Panc1 (cell line): ENCODE measurements around the gene ADAR. TPM values are rescaled to one million over a fixed set of nuclear protein-coding genes. Genes with fewer than 3 reads are reported as not detected.

Experiments used
- ATAC-seq: fragments of 200-7000 bp; cut with Tn5 transposase; 2 replicates; pipeline ENCODE4 v1.9.1; 2020; ENCODE audit warnings: mild to moderate bottlenecking, moderate library complexity
- BruUV-seq: library from RNA; stranded (reverse); fragments of 400-500 nt; replicated peaks from 2 replicates; lab custom pipeline; 2021; lab: Mats Ljungman, UMichigan
- CTCF ChIA-PET: fragments of 300-600 bp; sonication (Branson Sonifier 250); formaldehyde crosslinking; loops from one replicate; lab custom pipeline; 2022; ENCODE audit warnings: antibody characterized with exemption; lab: Charles Lee
- POLR2A ChIA-PET: fragments of 300-600 bp; sonication (Branson Sonifier 250); formaldehyde crosslinking; loops from one replicate; lab custom pipeline; 2022; ENCODE audit warnings: antibody characterized with exemption; lab: Charles Lee
- DNase-seq: peaks from one replicate; pipeline ENCODE4 v3.0.0-alpha.2; 2010; ENCODE audit warnings: low read depth, low spot score
- H3K27ac ChIP-seq: 2 replicates; pipeline ENCODE4 v1.5.1; 2011; ENCODE audit warnings: mild to moderate bottlenecking, low read length, inconsistent platforms
- H3K27me3 ChIP-seq: fragments of 200-500 bp; sonication (Bioruptor generic); 2 replicates; pipeline ENCODE4 v1.6.0; 2014; ENCODE audit warnings: low read length, inconsistent platforms; ENCODE audit not compliant: control insufficient read depth, insufficient read depth
- H3K36me3 ChIP-seq: fragments of 200-500 bp; sonication (Bioruptor generic); 2 replicates; pipeline ENCODE4 v1.5.1; 2014; ENCODE audit warnings: inconsistent platforms, mild to moderate bottlenecking, low read length, moderate library complexity; ENCODE audit not compliant: control insufficient read depth, insufficient read depth
- H3K4me1 ChIP-seq: 2 replicates; pipeline ENCODE4 v1.5.1; 2011; ENCODE audit warnings: inconsistent platforms, mild to moderate bottlenecking, low read length, moderate library complexity; ENCODE audit not compliant: control insufficient read depth, insufficient read depth
- H3K4me3 ChIP-seq, 2 experiments: 2 replicates each; pipeline ENCODE4 v1.5.1; 2011 to 2012; ENCODE audit warnings: low read depth in 2 of 2, low read length in 2 of 2, mild to moderate bottlenecking in 2 of 2, inconsistent platforms in 1 of 2, moderate library complexity in 1 of 2
- H3K9me3 ChIP-seq: fragments of 200-500 bp; sonication (Bioruptor generic); 2 replicates; pipeline ENCODE4 v1.5.1; 2014; ENCODE audit warnings: low read depth, mild to moderate bottlenecking, inconsistent platforms, low read length, moderate library complexity; ENCODE audit not compliant: control insufficient read depth, insufficient read depth
- POLR2AphosphoS5 ChIP-seq: IDR thresholded peaks from 2 replicates; pipeline ENCODE4 v1.6.1; 2012; ENCODE audit warnings: mild to moderate bottlenecking, low read depth, low read length, moderate library complexity
- SIN3A ChIP-seq: IDR thresholded peaks from 2 replicates; pipeline ENCODE4 v1.6.1; 2012; ENCODE audit warnings: low read depth, mild to moderate bottlenecking, low read length, moderate library complexity, borderline replicate concordance; ENCODE audit not compliant: insufficient read depth
- TCF7L2 ChIP-seq: IDR thresholded peaks from 2 replicates; pipeline ENCODE4 v1.6.1; 2011; ENCODE audit warnings: mild to moderate bottlenecking, low read depth, low read length, inconsistent platforms
- in situ Hi-C: cut with HindIII; loops from 2 replicates; pipeline ENCODE4 v1.10.0; 2016; ENCODE audit warnings: low sequenced_read_pairs, low pct_unique_long_range_greater_than_20kb
- intact Hi-C: fragments of 100-400 bp; cut with micrococcal nuclease; formaldehyde crosslinking; loops from one replicate; pipeline ENCODE4 v1.10.0; 2022; ENCODE audit not compliant: unreplicated experiment
- total RNA-seq: library from RNA; stranded (reverse); gene quantifications from one replicate; pipeline ENCODE4 v1.2.1, GENCODE V29; 2021; ENCODE audit not compliant: unreplicated experiment
- TF ChIP-seq, protein P1 (sequence below): fragments of 450-650 bp; IDR thresholded peaks from 2 replicates; pipeline ENCODE4 v1.5.1; 2017; ENCODE audit warnings: mild to moderate bottlenecking
- TF ChIP-seq, protein P2 (sequence below), 2 experiments: IDR thresholded peaks; 2 replicates each; pipeline ENCODE4 v1.6.1; 2011 to 2012; ENCODE audit warnings: low read depth in 2 of 2, control low read depth in 1 of 2, low read length in 1 of 2, mild to moderate bottlenecking in 1 of 2, moderate library complexity in 1 of 2; ENCODE audit not compliant: insufficient read depth in 1 of 2

ADAR gene
- total RNA-seq, 1 experiment from 2014 or later, result 136 TPM

DNA sequence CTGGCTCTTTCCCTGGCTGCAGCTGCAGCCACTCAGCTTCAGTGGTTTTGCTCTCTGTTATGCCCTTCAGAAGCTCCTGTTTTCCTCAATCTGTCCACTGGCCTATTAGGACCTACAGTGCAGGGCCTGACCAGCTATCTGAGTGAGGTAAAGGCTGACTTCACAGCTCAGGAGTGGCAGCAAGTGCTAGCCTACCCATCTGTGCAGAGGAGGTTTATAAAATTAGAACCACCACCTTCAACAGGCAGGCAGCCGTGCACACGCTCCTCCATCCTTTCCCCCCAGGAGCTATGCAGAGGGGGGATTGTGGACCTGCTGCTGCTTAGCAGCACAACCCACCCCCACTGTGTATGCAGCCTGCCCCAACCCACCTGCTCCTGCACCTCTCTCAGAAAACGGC is 8.3 kb downstream of the ADAR start:
- Histone ChIP-seq H3K4me1 (peaks cover under 1% of the 10 kb centered on the region; the same call in 1 of the 2 replicates), H3K9me3 (no peaks in the 10 kb centered on the region), H3K27ac (no peak overlapping the region), H3K36me3 (peaks cover 27% of the 10 kb centered on the region), H3K4me3 (no peak overlapping the region), H3K27me3 (no peaks in the 10 kb centered on the region)
- no peak for DNase-seq
- ChIA-PET POLR2A (no interaction called here), CTCF (no interaction called here)
- ATAC-seq, result 0 out of 2 replicates have a peak, but pooled peaks have one; percentile 54
- TF ChIP-seq, protein P1, sequence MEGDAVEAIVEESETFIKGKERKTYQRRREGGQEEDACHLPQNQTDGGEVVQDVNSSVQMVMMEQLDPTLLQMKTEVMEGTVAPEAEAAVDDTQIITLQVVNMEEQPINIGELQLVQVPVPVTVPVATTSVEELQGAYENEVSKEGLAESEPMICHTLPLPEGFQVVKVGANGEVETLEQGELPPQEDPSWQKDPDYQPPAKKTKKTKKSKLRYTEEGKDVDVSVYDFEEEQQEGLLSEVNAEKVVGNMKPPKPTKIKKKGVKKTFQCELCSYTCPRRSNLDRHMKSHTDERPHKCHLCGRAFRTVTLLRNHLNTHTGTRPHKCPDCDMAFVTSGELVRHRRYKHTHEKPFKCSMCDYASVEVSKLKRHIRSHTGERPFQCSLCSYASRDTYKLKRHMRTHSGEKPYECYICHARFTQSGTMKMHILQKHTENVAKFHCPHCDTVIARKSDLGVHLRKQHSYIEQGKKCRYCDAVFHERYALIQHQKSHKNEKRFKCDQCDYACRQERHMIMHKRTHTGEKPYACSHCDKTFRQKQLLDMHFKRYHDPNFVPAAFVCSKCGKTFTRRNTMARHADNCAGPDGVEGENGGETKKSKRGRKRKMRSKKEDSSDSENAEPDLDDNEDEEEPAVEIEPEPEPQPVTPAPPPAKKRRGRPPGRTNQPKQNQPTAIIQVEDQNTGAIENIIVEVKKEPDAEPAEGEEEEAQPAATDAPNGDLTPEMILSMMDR, result no peak
- TF ChIP-seq, protein P2, sequence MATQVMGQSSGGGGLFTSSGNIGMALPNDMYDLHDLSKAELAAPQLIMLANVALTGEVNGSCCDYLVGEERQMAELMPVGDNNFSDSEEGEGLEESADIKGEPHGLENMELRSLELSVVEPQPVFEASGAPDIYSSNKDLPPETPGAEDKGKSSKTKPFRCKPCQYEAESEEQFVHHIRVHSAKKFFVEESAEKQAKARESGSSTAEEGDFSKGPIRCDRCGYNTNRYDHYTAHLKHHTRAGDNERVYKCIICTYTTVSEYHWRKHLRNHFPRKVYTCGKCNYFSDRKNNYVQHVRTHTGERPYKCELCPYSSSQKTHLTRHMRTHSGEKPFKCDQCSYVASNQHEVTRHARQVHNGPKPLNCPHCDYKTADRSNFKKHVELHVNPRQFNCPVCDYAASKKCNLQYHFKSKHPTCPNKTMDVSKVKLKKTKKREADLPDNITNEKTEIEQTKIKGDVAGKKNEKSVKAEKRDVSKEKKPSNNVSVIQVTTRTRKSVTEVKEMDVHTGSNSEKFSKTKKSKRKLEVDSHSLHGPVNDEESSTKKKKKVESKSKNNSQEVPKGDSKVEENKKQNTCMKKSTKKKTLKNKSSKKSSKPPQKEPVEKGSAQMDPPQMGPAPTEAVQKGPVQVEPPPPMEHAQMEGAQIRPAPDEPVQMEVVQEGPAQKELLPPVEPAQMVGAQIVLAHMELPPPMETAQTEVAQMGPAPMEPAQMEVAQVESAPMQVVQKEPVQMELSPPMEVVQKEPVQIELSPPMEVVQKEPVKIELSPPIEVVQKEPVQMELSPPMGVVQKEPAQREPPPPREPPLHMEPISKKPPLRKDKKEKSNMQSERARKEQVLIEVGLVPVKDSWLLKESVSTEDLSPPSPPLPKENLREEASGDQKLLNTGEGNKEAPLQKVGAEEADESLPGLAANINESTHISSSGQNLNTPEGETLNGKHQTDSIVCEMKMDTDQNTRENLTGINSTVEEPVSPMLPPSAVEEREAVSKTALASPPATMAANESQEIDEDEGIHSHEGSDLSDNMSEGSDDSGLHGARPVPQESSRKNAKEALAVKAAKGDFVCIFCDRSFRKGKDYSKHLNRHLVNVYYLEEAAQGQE (IDR thresholded peaks at IDR 0.05; ENCODE audit: insufficient read depth in 1 of 2, low read depth in 2 of 2, low read length in 1 of 2), result no peak
- TF ChIP-seq SIN3A (no peak), POLR2AphosphoS5 (no peak), TCF7L2 (no peak)
- in situ Hi-C loops (no loop called here), intact Hi-C loops (no loop called here)
- no TSS peak for BruUV-seq

DNA sequence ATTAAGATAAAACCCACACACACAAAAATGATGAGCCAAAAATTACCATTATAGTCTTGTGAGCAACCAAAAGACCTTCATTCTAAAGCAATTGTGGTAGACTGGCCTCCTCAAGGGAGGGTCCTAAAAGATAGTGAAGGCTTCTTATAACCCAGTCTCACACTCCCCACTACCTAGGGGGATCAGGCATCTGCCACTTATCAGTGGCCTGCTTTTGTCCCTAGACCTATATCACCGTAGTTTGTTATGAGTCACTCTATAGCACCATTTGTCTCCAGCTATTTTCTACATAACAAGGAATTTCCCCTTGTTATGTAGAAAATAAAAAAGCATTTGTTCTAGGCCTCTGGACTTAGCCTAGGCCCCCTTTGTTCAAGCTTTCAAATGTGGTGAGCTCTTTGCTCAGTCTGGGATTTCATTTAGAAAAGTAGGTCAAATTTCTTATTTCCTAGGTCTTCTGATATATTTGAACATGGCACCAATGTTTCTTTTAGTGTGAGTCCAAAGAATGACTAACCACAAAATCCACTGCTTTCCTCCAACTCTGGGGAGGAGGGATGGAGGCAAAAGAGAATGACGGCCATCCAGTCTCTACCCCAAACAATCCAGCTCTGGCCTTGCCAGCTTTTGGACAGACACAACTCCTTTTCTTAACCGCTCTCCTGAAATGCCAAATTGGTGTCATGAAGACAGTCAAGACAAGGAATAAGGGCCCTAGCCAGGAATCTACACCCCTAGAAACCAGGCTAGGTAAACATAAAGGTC is 8.9 kb downstream of the ADAR start:
- DNase-seq (no peak), ATAC-seq (no peak)
- H3K4me3 ChIP-seq, result no peak overlapping the region
- H3K27ac ChIP-seq, result no peak overlapping the region
- no peaks in the 10 kb centered on the region for H3K27me3 ChIP-seq
- no peaks in the 10 kb centered on the region for H3K4me1 ChIP-seq
- ChIA-PET CTCF (no interaction called here), POLR2A (no interaction called here)
- no peaks in the 10 kb centered on the region for H3K9me3 ChIP-seq
- no peak for TF ChIP-seq SIN3A
- TF ChIP-seq, protein P2 (IDR thresholded peaks at IDR 0.05; ENCODE audit: insufficient read depth in 1 of 2, low read depth in 2 of 2, low read length in 1 of 2), result no peak
- TF ChIP-seq POLR2AphosphoS5, result no peak
- TF ChIP-seq TCF7L2, result no peak
- TF ChIP-seq, protein P1, result no peak
- intact Hi-C loops, result no loop called here
- BruUV-seq, result no TSS peak
- in situ Hi-C loops, result no loop called here
- peaks cover 31% of the 10 kb centered on the region for H3K36me3 ChIP-seq
